ENCODE data around the gene ST3GAL3. TPM values are rescaled to one million over a fixed set of nuclear protein-coding genes. Genes with fewer than 3 reads are reported as not detected.

The ST3GAL3 gene
- polyA plus RNA-seq, 2 of the 4 experiments (the other 2 are of a cell fraction), result 2.5 to 4.0 TPM

GRCh38 chr1:43809097-43809673, 101.8 kb downstream of the ST3GAL3 start:
- no peak overlapping the region for H3K4me3 ChIP-seq
- ChIA-PET CTCF (interaction anchor here (0.6 to 3.7 kb wide), 3 partner anchors 46 to 152 kb away, joined by 3 to 12 read pairs (median 3); no protein-coding TSS in a partner anchor), POLR2A (no interaction called here)
- WGBS (ENCODE audit: missing lambda C conversion rate), result 80% methylated on average over 2 of the region's 2 CpGs
- TF ChIP-seq PBX3 (IDR thresholded peaks at IDR 0.05) (no peak), TFCP2L1 (CRISPR knock-in tag; IDR thresholded peaks at IDR 0.05) (no peak), ESRRA (IDR thresholded peaks at IDR 0.05; ENCODE audit: borderline replicate concordance, low read length) (no peak), HDAC2 (IDR thresholded peaks at IDR 0.05) (no peak), HEYL (CRISPR knock-in tag; IDR thresholded peaks at IDR 0.05) (no peak), RAD21 (conservative IDR thresholded peaks at IDR 0.05 in 1 of 2, IDR thresholded peaks at IDR 0.05 in 1 of 2) (no peak), FOSB (CRISPR knock-in tag; IDR thresholded peaks at IDR 0.05) (no peak), SREBF2 (IDR thresholded peaks at IDR 0.05) (no peak), GATA3 (IDR thresholded peaks at IDR 0.05; ENCODE audit: borderline replicate concordance) (no peak), RCOR1 (IDR thresholded peaks at IDR 0.05; ENCODE audit: low read depth, low read length) (no peak)
- H3K4me1 ChIP-seq, result no peaks in the 10 kb centered on the region
- ATAC-seq (no peak), FAIRE-seq (no peak), DNase-seq (ENCODE audit: low read depth in 1 of 2, low spot score in 1 of 2) (no peak)
- H3K4me2 ChIP-seq, result no peak overlapping the region
- no peak overlapping the region for H3K27ac ChIP-seq
- H3K9me3 ChIP-seq, result peaks cover 12% of the 10 kb centered on the region

GRCh38 chr1:43812579-43812978, 105.2 kb downstream of the ST3GAL3 start:
- POLR2A ChIA-PET, result no interaction called here
- H3K27ac ChIP-seq, result no peak overlapping the region
- FAIRE-seq (no peak), ATAC-seq (no peak), DNase-seq (ENCODE audit: low read depth in 1 of 2, low spot score in 1 of 2) (no peak)
- H3K4me3 ChIP-seq, result no peak overlapping the region
- 93% methylated on average over 3 of the region's 3 CpGs for WGBS (ENCODE audit: missing lambda C conversion rate)
- H3K9me3 ChIP-seq, result peaks cover 12% of the 10 kb centered on the region
- no peak for TF ChIP-seq POLR2A (IDR thresholded peaks at IDR 0.05; ENCODE audit: low read length)
- TF ChIP-seq MAX (IDR thresholded peaks at IDR 0.05), result no peak
- TF ChIP-seq TP53 (CRISPR knock-in tag; IDR thresholded peaks at IDR 0.05), result no peak
- no peak for TF ChIP-seq ZSCAN20 (CRISPR knock-in tag; IDR thresholded peaks at IDR 0.05)
- no peak for TF ChIP-seq ZFP36 (IDR thresholded peaks at IDR 0.05; ENCODE audit: borderline replicate concordance, partially characterized antibody)
- TF ChIP-seq HEYL (CRISPR knock-in tag; IDR thresholded peaks at IDR 0.05), result no peak
- TF ChIP-seq EHMT2 (IDR thresholded peaks at IDR 0.05; ENCODE audit: low read depth), result no peak
- TF ChIP-seq HOXB13 (CRISPR knock-in tag; IDR thresholded peaks at IDR 0.05; ENCODE audit: low read depth), result no peak
- no peak for TF ChIP-seq RNF2 (IDR thresholded peaks at IDR 0.05; ENCODE audit: borderline replicate concordance, low read depth)
- TF ChIP-seq E2F6 (IDR thresholded peaks at IDR 0.05; ENCODE audit: borderline replicate concordance, low read depth), result no peak
- no peak for TF ChIP-seq EHF (CRISPR knock-in tag; IDR thresholded peaks at IDR 0.05)
- TF ChIP-seq CTCF (IDR thresholded peaks at IDR 0.05), result no peak
- TF ChIP-seq RARB (CRISPR knock-in tag; IDR thresholded peaks at IDR 0.05), result no peak
- no peak for TF ChIP-seq KDM5A (IDR thresholded peaks at IDR 0.05)
- TF ChIP-seq FOSL2 (IDR thresholded peaks at IDR 0.05), result no peak
- TF ChIP-seq FOSL2 (CRISPR knock-in tag; IDR thresholded peaks at IDR 0.05), result no peak
- no peak for TF ChIP-seq REST (IDR thresholded peaks at IDR 0.05)
- no peak for TF ChIP-seq PHF8 (IDR thresholded peaks at IDR 0.05; ENCODE audit: borderline replicate concordance, low read depth)
- TF ChIP-seq ESRRA (IDR thresholded peaks at IDR 0.05; ENCODE audit: borderline replicate concordance, low read length), result no peak
- TF ChIP-seq MAZ (IDR thresholded peaks at IDR 0.05; ENCODE audit: borderline replicate concordance, low read depth, low read length), result no peak
- no peak for TF ChIP-seq MYC (IDR thresholded peaks at IDR 0.05; ENCODE audit: borderline replicate concordance, low read length)
- H3K4me2 ChIP-seq, result no peak overlapping the region
- CTCF ChIA-PET, result no interaction called here
- H3K4me1 ChIP-seq, result no peaks in the 10 kb centered on the region
